Astrocyte (in vitro differentiated cells and primary cell): Measurements from ENCODE around the gene TNIK.

Experiments
- CTCF ChIP-seq: IDR thresholded peaks from 2 replicates; pipeline ENCODE4 v1.5.1; 2011; ENCODE audit warnings: low read depth, mild to moderate bottlenecking, inconsistent platforms, low read length, moderate library complexity; ENCODE audit not compliant: insufficient read depth
- EZH2 ChIP-seq: IDR thresholded peaks from 2 replicates; pipeline ENCODE4 v1.6.1; 2012; ENCODE audit warnings: mild to moderate bottlenecking, low read length, inconsistent platforms; ENCODE audit not compliant: insufficient read depth

DNA sequence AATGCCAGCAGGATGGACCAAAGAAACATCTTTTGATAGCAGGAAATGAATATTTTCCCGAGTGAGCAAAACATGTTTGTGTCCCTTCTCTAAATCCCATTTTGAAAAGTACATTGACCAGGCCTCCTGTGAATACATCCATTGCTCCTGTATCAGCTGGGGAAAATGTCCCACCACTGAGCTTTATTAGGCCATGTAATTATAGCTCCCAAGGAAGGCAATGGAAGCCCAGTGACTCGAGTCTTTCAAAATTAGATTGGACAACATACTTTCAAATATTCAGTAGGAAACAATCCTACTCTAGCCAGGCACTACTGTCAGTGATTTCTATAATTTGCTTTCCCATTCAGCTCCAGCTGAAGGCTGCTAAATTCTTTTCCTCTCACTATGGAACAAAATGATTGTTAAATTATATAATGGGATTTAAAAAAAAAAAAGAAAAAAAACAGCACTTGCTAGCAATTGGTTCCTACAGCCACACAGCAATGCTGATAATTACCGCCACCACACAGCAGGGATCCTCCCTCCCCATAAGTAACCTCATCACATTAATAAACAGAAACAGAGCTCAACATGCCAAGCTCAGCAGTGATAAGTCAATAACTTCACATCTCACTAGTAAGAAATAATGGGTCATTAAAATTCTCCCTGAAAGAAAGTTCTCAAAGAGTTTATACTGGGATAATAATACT, 261.3 kb downstream of the TNIK start:
- no peak for TF ChIP-seq CTCF
- TF ChIP-seq EZH2 = no peak
